ENCODE data around the gene AFTPH.

Gene AFTPH

DNA sequence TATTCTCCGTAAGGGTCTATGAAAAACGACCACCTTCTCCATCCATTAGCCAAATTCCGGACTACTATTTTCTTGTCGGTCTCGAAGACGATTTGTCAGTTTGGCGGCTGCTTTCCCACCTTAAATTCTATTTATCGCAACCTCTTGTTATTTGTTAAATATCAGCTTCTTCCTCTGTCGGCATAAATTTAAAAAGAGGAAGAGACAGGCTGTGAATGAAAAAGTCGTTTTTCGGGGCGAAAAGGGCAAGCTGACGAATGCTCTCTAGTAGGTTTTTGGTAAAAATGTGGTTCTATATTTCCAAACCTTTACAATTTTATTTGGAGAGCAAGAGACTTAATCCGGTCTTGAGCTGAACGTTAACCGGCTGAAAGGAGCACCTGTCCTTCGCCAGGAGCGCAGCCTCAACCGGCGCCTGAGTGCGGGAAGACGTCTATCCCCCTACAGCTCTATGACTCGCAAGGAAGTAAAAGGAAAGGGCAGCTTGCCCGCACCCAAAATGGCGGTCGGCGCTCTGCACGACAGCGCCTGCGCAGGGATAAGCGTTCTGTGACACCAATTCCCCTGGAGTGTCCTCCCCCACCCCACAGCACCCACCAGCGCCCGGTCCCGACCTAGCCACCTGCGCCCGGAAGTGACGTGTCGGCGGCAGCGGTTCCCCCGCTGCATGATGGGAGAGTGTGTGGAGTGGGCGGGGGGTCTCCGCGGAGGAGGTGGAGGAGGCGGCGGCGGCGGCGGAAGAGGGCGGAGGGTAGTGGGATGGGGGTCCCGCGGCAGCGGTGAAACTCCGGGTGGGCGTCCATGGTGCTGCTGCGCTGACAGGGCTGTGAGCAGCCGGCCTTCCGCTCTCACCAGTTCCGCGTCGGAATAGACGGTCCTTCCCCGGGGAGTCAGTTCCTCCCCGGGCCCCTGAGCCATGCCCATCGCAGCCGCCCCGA, at the start of gene AFTPH:
TSS of gene AFTPH (plus strand) at position 663 of the 938 bp plus-strand sequence. CDS start 27,147 bp downstream, outside the sequence.
- DNase-seq: peak; percentile 99

DNA sequence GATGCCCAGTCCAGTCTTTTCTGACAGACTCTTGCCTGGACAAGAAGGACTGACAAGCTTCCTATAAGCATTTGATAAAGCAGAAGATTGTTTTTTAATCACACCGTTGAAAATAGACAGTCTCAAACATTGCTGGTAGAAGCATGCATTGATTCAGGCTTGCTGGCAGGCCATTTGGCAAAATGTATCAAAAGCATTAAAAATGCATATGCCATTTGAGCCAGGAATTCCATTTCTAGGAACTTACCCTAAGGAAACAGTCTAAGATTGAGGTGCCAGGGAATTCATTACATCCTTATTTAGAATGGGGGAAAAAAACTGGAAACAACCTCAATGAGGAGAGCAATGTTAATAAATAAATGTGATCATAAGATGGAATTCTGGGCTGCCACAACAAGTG, 49.5 kb upstream of the AFTPH start:
- DNase-seq: no peak

- DNase-seq: no peak
Measured at GRCh38 chr2:64477037-64477436, 47.1 kb upstream of the AFTPH start.

GRCh38 chr2:64477979-64478378, 46.1 kb upstream of the AFTPH start:
- DNase-seq: no peak

DNA sequence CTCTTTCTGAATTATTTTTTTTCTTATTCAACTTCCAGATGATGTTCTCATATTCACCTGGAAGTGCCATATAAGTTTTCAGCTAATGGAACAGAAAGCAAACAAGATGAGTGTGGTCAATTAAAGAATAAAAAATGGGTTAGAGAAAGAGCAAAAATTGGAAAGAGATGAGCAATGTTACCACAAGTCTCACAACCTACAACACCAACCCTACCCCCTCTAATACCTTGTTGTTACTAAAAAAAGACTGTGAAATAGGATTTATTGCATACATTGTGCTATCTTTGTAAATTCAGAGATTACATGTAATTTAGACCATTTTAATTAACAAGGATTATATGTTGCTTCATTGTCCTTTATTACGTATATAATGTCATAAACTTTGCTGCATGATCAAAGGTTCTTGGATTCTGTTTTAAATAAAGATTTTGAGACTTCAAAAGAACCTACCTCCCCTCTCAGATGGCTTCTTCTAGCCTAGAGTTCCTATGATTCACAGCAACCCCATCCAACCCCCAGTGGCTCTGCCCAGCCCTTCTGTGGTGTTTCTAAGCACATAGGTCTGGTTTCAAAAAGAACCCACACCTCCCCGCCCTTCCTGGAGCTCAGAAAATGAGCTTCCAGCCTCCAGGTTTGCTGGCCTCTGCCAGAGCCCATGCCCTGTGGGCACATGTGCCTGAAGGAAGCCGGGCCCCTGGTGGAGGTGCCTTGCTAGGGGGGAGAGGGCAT, 45.5 kb upstream of the AFTPH start:
- DNase-seq: no peak

DNA sequence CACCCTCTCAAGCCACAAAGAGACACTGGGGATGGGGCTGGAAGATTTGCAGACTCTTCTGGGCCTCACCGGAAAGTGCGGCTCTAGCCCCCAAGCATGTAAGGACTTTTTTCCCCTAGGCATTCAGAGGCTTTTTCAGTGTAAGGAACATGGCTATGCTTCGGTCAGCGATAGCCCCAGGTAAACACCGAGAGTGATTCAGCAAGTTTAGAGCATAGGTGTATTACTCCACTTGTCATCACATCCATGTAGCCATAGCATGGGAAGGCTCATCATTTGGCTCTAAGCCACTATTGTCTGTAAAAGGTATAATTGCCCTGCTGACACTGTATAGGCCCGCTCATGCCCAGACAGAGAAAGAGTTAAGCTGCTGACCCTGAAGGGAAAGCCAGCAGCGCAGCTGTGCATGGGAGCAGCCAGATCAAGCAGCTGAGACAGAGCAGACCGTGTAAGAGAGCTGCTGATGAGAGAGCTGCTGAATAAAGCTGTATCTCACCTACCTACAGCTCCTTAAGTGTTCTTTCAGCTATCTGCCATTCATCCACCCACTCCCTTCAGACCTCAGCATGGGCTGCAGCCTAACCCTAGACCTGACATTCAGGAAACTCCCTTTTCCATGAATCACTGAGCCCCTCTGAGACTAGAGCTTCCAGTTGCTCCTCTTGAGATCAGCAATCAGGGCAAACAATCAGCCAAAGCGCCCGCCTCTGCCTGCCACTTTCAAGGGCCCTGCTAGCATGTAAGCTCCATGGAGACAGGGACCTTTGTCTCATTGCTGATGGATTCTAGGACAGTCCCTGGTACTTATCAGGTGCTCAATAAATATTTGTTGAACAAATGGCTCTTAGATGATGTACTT, 44.6 kb upstream of the AFTPH start:
- no peak for DNase-seq

DNA sequence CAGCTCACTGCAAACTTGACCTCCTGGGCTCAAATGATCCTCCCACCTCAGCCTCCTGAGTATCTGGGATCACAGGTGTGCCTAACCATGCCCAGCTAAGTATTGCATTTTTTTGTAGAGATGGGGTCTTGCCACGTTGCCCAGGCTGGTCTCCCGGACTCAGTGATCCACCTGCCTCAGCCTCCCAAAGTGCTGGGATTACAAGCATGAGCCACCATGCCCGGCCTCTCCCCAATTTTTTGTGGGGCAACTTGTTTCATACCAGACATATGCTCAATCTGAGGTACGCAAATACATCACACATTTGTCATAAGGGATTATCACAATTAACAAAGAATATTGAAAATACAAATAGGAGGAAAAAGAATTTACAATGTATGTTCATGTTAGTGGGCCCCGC, 42.5 kb upstream of the AFTPH start:
- DNase-seq: no peak

DNA sequence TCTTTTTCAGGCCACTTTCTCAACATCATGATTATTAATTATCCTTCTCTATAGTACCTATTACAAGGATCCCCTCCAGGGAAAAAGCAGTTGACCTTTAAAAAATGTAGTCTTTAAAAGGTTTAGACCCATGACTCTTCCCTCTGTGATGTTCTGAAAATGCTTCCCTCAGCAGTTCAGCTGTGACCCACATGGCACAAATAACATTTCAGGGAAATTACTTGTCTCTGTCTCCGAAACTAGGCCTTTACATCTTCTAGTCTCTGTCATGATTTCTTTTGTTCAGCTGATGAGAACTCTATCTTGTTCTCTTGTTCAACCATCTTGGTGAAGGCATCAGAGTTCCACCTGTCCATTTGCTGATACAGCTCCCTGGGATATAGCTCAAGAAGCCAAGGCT, 41.9 kb upstream of the AFTPH start:
- no peak for DNase-seq

- DNase-seq: no peak
Measured at GRCh38 chr2:64482765-64483504, 41.2 kb upstream of the AFTPH start.

GRCh38 chr2:64485331-64485730, 38.8 kb upstream of the AFTPH start:
- peak; percentile 58 for DNase-seq

DNA sequence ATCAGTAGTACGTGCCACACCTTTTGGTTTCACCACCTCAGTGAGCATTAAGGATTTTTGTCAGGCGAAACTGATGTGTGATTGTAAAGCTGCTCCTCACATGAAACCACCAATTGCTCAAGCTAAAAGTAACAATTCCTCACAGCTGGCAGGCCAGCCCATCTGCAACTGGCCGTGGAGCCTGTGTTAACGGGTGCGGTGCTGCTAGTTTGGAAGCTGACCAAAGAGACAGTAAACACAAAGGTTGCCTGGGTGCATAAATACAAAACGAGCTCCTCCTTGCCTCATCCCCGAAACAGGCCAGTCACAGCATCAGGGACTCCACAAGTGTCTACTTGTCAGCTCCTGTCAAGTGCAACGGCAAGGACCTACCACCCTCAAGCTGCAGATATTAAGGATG, 38.2 kb upstream of the AFTPH start:
- no peak for DNase-seq

DNA sequence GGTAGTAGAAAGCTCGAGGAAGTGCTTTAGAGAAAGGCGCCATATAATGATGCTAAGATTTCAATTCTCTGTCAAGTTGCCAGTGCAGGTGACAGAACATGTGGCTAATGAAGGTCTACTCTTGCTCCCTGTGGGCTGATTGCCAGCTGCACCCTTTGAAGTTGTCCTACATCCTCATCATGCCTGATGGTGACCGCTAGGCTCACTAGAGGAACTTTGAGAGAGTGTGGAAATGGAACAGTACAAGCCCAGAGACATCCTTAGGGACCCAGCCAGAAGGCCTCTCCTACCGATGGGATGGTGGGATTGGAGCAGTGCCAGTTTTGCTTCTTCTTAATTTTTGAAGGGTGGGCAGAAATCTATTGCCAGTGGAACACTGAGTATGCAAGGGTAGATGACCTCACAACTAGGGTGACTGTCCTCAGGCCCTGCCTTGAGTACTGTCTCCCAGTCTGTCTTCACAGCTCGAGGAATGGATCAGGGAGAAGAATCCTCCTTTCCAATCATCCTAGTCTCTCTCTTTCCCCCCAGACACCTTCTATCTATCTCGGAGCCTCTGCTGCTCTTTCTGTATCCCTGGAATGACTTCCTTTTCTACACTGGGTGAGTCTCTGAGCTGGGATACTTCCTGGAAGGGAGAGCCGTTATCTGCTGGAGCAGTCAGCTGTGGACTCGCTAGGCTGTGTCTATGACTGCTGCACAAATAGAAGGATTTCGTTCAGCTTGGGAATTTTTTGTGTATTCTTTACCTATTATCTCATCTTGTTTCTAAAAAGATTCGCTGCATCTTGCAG, 36.7 kb upstream of the AFTPH start:
- no peak for DNase-seq

DNA sequence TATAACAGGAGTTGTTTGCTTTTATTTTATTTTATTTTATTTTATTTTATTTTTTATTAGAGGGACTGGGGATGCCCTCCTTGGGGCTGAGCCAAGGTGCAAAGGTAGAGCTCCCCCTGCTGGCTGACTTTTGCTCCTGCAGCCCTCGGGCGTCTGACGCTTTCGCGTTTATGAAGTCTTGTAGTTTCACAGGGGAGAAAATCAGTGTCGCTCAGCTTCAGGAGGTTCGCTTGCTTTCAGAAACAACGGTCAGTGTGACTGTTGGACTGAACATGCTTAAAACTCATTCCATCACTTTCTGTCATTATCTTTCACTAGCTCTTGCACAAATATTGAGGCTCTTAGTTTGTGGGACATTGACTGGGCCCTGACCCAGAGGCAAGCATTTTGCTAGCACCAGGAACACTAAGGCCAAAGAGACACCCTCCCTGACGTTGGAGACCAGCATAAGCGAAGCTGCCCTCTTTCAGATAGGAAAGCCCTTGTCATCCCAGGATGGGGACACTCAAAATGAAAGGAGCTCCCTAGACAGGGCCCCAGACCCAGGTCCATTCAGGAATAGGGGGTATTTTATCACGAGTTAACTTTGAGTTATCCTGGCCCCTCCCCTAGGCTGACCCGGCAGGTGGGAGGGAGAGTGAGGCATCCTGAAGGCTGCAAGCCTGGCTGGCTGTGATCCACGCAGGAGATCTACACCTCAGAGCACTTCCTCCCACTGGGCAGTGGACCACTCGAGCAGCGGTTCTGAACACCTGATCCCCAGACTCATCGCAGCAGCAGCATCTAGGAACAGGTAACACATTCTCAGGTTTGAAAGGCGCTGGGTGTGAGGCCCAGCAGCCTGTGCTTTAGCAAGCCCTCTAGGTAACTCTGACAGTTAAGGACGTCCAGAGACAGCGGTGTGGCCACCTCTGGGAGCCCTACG, 35.8 kb upstream of the AFTPH start:
- peak; percentile 90 for DNase-seq

DNA sequence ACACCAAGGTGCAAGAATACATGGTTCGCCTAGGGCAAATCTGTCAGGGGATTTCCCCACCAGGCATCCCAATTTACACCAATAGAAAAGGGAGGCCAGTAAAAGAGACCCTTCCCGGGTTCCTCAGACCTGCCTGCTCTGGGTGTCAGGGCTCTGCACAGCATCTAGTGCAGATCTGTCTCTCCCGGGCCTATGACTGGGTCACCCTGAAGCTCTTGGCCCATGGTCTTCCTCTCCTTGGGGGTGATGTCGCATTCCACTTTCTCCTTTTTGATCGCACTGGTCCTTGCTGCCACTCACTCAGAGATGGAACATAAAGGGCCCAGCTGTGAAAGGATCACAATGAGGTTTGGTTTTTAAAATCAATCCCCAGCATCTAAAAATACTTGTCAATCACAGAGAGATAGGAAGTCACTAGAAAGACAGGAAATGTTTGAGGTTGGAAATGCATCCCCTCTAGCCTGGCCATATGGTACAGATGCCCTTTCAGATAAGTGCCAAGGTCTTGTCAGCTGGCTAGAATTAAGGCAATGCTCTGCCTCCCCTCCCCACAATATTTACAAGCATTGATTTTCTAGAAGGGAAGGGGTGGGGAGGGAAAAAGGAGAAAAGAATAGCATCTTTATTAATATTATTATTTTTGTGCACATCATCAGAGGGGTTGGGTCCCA, 34.9 kb upstream of the AFTPH start:
- no peak for DNase-seq

DNA sequence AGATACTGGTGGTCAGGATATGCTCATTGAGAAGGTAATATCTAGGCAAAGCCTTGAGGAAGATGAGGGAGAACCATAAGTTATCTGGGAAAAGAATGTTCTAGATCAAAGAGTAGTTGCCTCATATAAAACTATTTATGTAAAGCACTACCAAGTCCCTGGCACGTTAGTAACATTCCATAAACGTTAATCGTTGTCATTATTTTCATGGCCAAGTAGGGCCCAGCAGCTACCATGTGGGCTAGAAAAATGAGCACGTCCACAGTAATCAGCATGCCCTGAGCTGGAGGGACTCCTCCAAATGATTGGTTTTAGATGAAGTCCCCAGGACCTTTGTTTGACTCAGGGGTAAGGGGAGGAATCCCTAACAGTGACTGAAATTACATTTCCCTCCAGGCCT, 32.7 kb upstream of the AFTPH start:
- no peak for DNase-seq

- no peak for DNase-seq
Measured at GRCh38 chr2:64492272-64492671, 31.9 kb upstream of the AFTPH start.

GRCh38 chr2:64492821-64493220, 31.3 kb upstream of the AFTPH start:
- no peak for DNase-seq

- DNase-seq: no peak
Measured at GRCh38 chr2:64493788-64494187, 30.3 kb upstream of the AFTPH start.

DNA sequence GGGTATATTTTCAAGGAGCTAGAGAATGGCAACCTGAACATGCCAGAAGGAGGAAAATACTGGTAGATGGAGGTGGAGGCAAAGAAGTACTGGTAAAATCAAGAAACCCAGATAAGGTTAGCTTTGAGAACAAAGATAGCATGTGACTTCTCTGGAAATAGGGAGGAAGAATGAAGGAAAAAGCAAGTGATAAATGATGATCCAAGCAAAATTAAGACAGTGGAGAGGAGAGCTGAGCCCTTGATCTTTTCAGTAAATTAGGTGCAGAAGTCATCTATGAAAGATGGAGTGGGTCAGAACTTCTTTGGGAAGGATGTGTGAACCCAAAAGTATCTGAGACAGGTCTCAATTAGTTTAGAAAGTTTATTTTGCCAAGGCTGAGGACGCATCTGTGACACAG, 25.7 kb upstream of the AFTPH start:
- DNase-seq: no peak

- DNase-seq: no peak
Measured at GRCh38 chr2:64500549-64500948, 23.6 kb upstream of the AFTPH start.
